Retinal pigment epithelial cell (primary cell): ENCODE results near the gene ATP2B2.

Experiments used
- DNase-seq: peaks from one replicate; pipeline ENCODE4 v3.0.0-alpha.2; 2010; ENCODE audit warnings: low read depth
- H3K4me3 ChIP-seq: 2 replicates; pipeline ENCODE4 v1.5.1; 2011; ENCODE audit warnings: mild to moderate bottlenecking, low read length, control low read depth, moderate library complexity
- TF ChIP-seq, protein P1 (sequence below): conservative IDR thresholded peaks from 2 replicates; pipeline ENCODE4 v1.5.1; 2011; ENCODE audit warnings: low read depth, low read length, control low read depth, inconsistent platforms

Gene ATP2B2

GRCh38 chr3:10392244-10392643 lies 113.1 kb downstream of the ATP2B2 start:
- no peak overlapping the region for H3K4me3 ChIP-seq
- TF ChIP-seq, protein P1, sequence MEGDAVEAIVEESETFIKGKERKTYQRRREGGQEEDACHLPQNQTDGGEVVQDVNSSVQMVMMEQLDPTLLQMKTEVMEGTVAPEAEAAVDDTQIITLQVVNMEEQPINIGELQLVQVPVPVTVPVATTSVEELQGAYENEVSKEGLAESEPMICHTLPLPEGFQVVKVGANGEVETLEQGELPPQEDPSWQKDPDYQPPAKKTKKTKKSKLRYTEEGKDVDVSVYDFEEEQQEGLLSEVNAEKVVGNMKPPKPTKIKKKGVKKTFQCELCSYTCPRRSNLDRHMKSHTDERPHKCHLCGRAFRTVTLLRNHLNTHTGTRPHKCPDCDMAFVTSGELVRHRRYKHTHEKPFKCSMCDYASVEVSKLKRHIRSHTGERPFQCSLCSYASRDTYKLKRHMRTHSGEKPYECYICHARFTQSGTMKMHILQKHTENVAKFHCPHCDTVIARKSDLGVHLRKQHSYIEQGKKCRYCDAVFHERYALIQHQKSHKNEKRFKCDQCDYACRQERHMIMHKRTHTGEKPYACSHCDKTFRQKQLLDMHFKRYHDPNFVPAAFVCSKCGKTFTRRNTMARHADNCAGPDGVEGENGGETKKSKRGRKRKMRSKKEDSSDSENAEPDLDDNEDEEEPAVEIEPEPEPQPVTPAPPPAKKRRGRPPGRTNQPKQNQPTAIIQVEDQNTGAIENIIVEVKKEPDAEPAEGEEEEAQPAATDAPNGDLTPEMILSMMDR = peak; percentile 29
- no peak for DNase-seq

GRCh38 chr3:10391391-10391790 lies 114.0 kb downstream of the ATP2B2 start:
- no peak overlapping the region for H3K4me3 ChIP-seq
- TF ChIP-seq, protein P1 = no peak
- DNase-seq = no peak

DNA sequence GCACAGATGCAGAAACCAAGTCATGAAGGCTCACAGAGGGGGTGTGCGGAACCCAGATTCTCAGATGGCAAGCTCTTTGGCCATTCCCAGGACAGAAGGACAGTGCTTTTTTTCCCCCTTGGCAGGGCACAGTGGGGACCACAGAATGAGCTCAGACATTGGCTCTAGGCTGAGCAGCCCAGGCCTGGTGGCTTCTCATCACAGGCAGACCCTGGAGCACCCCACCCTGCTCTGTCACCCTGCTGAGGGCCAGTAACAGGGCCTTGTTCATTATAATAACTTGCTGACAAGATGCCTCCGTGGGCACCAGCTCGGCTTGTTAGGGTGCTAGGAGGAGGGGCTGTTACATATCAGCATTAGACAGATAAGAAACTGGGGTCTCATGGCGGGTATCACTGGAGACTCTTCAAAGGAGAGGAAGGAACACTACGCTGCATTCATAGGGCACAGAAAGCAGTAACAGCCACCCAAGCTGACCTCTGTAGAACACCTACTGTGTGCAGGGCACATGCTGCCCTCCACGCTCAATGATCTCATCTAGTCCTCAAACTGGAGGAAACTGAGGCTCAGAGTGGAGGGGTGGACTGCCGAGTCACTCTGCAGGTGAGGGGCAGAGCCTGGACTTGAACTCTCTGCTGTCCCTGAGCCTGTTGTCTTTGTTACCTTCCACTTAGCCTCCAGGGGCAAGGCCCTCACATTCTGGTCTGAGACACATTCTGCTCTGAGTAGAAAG lies 114.6 kb downstream of the ATP2B2 start:
- TF ChIP-seq, protein P1 = no peak
- no peak overlapping the region for H3K4me3 ChIP-seq
- no peak for DNase-seq

- no peak overlapping the region for H3K4me3 ChIP-seq
- TF ChIP-seq, protein P1 = no peak
- DNase-seq = no peak
Measured at GRCh38 chr3:10389995-10390394, 115.4 kb downstream of the ATP2B2 start.

DNA sequence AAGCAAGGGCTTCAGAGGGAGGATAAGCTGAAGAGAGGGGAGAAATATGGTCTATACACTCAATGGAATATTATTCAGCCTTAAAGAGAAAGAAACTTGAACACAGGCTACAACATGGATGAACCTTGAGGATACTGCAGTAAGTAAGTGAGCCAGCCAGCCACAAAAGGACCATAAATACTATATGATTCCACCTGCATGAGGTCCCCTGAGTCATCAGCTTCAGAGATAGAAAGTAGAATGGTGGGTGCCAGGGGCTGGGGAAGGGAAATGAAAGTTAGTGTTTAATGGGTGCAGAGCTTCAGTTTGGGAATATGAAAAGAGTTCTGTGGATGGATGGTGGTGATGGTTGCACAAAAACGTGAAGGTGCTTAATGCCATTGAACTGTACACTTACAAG lies 116.0 kb downstream of the ATP2B2 start:
- no peak overlapping the region for H3K4me3 ChIP-seq
- DNase-seq = no peak
- TF ChIP-seq, protein P1 = no peak

DNA sequence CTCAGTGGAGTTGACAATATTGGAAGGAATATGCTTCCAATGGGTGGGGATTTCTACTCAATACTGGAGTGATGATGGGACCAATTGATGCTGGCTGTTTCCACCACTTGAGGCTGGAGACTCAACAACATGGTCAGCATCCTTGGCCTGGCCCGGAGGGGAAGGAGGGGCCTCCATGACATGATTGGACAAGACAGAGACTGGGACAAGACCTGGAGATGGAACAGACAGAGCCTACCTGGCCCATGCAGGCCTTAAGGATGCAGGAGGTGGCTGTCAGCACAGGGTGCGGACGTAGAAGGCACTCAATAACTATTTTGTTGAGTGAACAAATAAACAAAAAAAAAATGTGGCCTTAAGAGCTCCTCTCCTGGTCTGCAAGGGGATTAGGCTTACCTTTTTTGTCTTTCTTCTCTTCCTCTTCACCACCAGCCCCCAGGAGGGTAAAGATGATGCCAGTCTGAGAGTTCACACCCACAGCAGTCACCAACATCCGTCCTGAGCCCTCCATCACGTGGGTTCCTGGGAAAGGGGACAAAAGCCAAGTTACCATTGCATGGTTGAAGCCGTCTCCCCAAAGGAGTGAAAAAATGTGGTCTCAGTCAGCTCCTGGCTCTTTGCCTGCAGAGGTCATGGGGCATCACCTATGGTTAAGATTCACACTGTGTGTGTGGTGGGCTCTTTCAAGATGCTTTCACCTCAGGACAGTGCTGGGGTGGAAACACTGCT lies 117.3 kb downstream of the ATP2B2 start:
- no peak overlapping the region for H3K4me3 ChIP-seq
- TF ChIP-seq, protein P1 = no peak
- no peak for DNase-seq

DNA sequence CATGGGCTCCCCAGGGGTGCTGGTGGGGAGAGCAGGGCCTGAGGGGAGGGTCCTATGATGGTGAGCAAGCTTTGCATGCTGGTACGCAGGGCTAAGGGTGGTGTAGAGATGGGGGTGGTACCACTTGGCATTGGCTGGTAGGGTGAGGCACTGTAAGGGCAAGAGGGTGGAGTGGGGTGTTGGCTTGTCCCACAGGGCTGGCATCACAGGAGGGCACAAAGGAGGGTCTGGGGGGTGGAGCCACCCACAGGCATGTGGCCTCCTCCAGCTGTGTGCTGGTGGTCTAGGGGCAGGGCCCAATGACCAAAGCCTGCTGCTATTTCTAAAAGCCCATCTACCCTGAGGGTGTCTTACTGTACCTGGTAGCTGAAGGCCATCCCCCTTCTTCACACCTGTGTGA lies 119.3 kb downstream of the ATP2B2 start:
- no peak for DNase-seq
- H3K4me3 ChIP-seq = no peak overlapping the region
- TF ChIP-seq, protein P1 = no peak
